ENCODE data around the gene TAF3.

TAF3 gene

DNA sequence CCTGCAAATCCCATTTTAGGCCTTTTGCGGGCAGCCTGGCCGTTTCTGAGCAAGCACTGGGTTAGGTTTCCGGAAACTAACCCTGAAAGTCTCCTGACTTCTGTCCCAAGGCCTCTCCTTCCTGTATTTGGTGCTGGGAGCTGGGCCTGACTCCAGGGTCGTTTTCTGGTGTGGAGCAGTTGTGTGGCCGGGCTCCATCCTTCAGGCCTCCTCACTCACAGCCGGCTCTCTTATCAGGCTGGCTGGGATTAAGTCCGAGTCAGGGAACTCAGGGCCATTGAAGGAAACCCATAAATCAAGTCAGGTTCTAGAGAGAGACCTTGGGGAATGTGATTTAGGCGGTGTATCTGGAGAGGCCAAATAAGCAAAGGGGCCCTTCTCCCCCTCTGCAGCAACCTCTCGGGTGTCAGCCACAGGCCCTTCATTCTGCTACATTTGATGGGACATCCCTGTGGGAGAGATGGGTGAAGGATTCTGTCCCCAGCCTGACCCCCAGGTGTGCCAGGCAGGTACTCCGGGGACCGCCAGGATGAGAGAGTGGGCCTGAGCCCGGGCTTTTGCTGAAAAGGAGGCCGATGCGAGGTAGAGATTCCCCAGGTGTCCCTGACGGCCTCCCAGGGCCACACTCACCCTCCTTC is 239.4 kb downstream of the TAF3 start:
- DNase-seq (ENCODE audit: low read depth) = no peak

DNA sequence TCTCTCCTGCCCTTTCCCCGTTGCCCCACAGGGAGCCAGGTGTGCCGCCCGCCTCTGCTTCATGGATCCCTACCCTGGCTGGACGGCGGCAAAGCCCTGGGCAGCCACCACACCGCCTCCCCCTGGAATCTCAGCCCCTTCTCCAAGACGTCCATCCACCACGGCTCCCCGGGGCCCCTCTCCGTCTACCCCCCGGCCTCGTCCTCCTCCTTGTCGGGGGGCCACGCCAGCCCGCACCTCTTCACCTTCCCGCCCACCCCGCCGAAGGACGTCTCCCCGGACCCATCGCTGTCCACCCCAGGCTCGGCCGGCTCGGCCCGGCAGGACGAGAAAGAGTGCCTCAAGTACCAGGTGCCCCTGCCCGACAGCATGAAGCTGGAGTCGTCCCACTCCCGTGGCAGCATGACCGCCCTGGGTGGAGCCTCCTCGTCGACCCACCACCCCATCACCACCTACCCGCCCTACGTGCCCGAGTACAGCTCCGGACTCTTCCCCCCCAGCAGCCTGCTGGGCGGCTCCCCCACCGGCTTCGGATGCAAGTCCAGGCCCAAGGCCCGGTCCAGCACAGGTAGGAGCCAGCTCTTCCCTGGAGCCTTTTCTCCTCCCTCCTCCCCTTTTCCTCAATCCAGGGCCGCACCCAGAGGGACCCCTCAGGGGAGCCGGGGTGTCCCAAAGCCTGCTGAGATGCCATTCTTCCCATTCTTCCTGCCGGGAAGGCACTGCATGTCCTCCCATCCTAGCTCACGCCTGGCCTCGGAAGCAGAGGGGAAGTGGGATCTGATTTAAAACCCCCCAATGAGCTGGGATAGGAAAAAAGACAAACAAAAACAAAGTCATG is 240.2 kb downstream of the TAF3 start:
- DNase-seq (ENCODE audit: low read depth) = no peak

DNA sequence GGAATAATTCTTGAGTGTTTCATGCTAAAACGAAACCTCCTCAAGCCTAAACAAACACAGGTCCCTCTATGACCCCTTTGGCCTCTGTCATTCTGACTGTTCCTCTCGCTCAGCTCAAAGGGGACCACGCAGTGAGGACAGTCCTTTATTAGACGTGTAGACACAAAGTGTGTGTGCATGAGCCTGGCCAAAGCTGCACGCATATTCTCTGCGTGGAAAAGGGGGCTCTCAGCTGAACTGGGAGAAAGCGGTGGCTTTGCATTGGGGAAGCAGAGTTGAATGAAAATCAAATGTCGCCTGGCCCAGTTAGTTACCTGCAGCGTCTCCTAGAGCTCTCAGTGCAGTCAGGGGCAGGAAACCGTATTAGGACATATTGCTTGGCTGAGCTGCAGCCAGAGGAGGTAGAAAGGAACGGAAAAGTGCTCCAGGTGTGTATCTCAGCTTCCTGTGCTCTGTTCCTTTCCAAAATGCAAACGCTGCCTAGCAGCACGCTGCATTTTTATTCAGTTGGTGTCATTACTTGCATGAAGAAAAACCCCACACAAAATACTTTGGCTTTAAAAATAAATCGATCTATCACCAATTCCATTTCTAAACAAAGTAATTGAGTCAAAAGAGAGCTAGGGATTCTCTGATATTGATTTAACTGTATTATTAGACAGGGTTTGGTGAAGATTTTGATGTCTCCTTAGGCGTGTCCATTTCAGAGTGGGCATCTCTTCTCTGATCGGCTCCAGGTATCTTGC is 241.1 kb downstream of the TAF3 start:
- no peak for DNase-seq (ENCODE audit: low read depth)

DNA sequence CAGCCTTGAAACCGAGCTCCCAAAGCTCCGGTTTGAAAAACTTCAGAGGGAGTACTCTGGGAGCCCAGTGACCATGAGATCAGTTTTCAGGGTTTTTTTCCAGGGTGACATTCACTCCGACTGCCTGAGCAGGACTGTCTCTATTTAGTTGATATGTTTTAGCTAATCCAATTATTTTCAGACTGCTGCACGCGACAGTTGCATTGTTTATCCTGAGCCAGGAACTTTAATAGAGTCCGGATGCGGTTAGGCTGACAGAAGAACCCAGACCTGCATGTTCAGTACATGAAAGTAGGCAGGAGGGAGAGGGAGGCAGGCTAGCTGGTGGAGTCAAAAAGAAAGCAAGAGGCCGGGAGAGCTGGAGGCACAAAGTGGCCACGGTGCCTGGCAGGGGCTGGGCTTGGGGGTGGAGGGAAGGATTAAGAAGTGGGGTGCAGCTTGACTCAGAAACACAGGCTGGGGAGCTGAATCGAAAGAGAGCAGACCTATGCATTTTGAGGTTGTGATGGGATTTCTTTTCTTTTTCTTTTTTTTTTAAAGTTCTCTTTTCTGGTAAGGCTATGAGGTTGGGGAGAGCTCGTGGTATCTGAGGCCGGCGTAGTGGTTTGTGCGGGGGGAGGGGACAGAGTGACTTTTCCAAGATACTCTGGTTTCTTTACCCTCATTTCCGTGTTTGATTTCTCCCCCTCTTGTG is 241.9 kb downstream of the TAF3 start:
- DNase-seq (ENCODE audit: low read depth) = peak; percentile 43

DNA sequence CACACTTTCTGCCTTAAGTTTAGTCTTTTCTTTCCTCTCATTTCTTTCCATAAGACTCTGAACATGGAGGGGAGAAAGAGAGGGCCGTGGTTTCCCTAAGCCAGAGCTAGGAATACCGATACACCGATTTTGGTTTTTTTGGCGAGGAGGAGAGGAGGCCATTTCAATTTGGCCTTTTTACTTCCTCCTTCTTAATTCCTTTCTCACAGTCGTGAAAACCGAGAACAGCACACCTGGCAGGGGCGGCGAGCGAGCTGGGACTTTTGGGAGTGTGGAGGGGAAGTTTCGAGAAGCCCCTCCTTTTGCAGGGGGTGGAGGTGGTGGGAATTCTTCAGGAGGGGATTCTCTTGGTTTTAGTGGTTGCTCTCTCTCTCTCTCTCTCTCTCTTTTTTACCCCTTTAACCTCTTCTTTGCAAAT is 242.4 kb downstream of the TAF3 start:
- no peak for DNase-seq (ENCODE audit: low read depth)

DNA sequence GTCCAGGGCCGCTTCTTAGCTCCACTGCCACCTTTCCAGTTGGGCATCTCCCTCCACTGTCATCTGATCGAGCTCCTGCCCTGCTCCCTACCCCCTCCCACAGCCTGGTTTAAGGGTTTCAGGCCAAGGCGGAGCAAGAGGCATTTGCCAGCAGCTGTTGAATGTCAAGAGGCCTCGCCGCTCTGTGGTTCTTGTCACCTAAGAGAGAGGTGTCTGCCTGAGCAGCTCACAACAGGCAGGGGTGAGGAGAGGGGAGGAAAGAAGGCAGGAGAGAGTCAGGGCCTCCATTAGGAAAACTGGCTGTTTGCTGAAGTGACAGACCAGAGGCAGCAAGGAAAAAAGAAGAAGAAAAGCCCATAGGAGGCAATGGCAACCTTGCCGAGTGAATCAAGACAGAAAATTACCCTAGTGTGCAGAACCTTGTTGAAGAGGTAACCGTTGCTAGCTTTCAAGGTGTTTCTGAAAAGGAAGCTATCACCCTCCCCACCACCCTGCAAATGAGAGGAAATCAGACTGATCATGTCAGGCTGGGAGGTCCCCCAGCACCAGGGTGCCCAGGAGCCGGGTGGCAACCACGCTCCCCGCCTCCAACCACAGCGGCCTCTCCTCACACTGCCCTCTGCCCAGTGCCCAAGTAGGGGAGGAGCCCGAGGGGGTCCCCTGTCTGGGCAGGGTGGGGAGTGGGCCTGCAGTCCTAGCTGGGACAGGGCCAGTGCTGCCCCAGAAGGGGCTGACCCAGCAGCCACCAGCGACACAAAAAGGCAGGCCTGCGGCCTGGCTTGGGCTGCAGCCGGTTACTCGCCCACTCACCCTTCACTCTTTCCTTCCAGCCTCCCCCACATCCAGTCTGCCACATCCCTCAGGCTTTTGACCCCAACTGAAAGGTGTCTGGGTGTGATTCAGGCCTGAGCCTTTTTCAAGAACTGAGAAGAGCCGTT is 243.2 kb downstream of the TAF3 start:
- DNase-seq (ENCODE audit: low read depth) = no peak

DNA sequence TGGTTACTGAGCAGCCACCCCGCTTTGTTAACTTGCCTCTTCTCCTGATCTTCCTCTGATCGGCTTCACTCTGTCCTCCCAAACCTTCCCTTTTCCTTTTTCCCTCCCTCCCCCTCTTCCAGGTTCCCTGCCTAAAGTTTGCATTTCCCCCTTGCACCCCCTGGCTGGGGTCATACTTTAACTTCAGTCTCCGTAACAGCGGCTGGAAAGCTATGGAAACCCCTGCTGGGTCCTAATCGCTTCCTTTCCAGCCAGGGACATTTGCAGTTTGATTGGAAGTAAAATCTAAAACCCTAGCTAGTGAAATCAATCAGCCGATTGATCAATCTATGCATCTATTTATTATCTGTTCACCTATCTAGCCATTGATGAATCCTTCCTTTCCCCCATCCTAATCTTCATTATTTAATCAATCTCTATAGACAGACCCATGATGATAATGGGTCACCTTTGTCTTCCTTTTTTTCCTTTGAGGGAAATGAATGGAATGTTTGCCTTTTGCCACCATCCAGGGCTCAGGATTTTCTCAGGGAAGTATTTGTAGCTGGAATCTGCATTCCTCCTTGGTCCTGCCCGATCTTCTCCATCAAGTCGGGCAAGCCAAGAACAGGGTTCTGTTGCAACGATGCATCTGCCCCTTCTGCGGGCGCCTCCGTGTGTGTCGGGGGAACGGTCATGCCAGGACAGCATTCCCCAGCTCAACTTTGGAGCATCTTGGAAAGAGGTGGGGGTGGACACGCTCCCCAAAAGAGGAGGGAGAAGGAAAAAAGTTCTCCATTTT is 245.0 kb downstream of the TAF3 start:
- no peak for DNase-seq (ENCODE audit: low read depth)

DNA sequence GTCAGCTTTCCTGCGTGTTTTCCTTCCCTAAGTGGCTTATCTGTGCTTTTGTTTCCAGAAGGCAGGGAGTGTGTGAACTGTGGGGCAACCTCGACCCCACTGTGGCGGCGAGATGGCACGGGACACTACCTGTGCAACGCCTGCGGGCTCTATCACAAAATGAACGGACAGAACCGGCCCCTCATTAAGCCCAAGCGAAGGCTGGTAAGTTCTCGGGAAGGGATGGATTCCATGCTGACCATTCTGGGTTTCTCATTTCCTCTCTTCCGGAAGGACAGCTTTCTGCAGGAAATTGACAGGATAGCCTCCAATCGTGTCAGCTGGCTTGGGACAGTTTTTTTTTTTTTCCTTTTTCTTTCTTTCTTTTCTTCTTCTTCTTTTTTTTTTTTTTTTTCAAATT is 245.6 kb downstream of the TAF3 start:
- no peak for DNase-seq (ENCODE audit: low read depth)

DNA sequence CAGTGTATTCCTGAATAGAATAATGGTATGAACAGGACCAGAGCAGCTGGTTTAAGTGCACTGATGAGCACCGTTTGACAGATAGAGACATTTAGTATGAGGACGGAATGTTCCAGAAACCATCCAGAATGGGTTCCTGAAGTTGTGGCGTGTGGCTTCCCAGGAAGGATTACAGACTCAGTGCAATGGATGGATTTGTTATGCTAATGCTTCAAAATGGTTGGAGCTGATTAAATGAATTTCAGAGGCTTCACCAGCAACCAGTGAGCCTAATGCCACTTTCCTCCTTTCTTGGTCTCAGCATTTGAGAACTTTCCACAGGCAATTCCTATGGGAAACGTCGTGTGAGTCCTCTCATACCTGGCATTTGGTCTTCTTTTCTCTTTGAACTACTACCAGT is 246.1 kb downstream of the TAF3 start:
- no peak for DNase-seq (ENCODE audit: low read depth)

DNA sequence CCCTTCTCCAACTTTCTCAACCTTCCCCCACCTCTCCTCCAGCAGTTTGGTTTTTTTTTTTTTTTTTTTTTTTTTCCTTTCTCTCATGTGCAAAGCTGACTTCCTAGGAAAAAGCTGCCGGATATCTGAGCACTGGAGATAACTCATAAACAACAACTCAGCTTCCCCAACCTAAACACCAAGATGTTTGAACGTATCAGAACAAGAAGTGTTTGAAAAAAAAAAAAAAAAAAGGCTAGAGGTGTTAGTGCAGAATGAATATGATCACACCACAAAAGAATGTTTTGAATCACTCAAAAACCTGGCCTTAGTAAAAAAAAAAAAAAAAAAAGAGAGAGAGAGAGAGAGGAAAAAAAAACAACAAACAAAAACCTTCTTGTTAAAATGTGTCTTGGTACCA is 247.3 kb downstream of the TAF3 start:
- no peak for DNase-seq (ENCODE audit: low read depth)

DNA sequence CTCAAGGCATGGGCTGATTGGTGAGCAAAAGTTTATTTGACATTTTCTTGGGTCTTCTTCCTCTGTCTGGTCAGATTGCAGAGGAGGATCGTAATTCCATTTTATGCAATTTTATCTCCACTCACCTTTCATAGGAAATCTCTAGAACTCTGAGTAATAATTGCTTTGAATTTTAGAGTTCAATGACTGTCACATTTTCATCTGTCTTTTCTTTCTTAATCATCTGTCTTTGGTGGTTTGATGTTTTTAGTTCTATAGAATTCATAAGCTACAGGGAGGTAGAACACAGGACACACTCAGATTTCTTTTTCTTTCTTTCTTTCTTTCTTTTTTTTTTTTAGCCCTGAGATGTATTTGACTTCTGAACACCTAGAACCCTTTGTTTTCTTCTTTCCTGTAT is 247.8 kb downstream of the TAF3 start:
- DNase-seq (ENCODE audit: low read depth) = no peak
